KBM-7 (cell line): Measurements from ENCODE around the gene CWF19L2.

Experiments used
- DNase-seq: peaks from one replicate; pipeline ENCODE4 v3.0.0-alpha.2; 2015
- in situ Hi-C: fragments of 300-500 bp; cut with MboI; formaldehyde crosslinking; loops from 2 replicates; pipeline ENCODE4 v1.14.3; 2020; ENCODE audit warnings: low sequenced_read_pairs, low pct_unique_long_range_greater_than_20kb, mixed read lengths

Gene CWF19L2

GRCh38 chr11:107337917-107338316, 119.7 kb downstream of the CWF19L2 start:
- DNase-seq, result no peak
- in situ Hi-C loops, result no loop called here

GRCh38 chr11:107331728-107332127, 125.9 kb downstream of the CWF19L2 start:
- in situ Hi-C loops, result no loop called here
- DNase-seq, result peak; percentile 26

DNA sequence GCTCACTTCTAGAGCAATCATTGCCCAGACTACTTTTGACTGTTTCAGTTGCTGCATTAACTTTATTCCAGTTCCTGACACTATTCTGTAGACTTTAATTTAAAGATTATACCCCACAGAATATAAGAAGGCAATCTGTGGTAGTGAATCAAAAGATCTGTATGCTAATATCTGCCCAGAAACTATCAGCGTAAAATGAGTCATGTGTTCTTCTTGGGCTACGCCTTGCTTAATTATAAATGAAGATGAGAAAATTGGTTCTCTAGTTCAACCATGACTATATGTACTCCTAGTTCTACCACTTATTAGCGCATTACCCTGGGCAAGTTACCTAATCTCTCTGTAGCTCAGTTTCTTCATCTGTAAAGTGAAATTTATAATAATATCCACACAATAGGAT, 128.5 kb downstream of the CWF19L2 start:
- in situ Hi-C loops, result no loop called here
- no peak for DNase-seq

- DNase-seq, result no peak
- in situ Hi-C loops, result no loop called here
These were observed 141.2 kb downstream of the CWF19L2 start for GRCh38 chr11:107316426-107316825.

DNA sequence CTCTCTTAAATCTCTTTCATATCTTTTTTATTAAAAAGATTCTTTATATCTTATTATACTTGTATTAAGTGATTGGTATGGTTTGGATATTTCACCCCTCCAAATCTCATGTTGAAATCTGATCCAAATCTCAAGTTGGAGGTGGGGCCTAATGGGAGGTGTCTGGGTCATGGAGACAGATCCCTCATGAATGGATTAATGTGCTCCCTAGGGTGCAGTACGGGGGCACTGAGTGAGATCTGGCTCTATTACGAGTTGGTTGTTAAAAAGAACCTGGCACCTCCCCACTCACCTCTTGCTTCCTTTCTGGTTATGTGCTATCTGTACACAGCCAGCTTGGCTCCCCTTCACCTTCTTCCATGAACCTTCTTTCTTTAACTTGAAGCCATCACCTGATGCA, 149.6 kb downstream of the CWF19L2 start:
- DNase-seq, result no peak
- in situ Hi-C loops, result no loop called here

DNA sequence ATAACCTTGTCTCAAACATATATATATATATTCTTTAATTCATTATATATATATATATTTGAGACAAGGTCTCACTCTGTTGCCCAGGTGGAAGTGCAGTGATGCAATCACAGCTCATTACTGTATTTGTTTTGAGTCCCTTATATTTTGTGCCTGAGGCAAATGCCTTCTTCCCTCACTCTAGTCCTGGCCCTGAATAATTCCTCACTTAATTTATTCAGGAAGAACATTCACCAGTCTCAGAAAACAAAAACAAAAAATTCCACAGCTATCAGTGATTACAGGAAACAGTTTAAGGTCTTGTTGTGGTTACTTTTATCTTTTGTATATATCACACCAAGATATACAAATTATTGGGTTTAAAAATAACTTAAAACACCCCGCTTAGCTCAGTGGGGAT, 155.7 kb downstream of the CWF19L2 start:
- no peak for DNase-seq
- in situ Hi-C loops, result no loop called here

GRCh38 chr11:107293677-107294344, 163.8 kb downstream of the CWF19L2 start:
- in situ Hi-C loops, result no loop called here
- DNase-seq, result no peak

- DNase-seq, result no peak
- in situ Hi-C loops, result no loop called here
These were observed 175.4 kb downstream of the CWF19L2 start for GRCh38 chr11:107282195-107282594.
